ENCODE measurements around the gene SPDYE1.

- no peak for TF ChIP-seq CTCF (IDR thresholded peaks at IDR 0.05; ENCODE audit: low read depth, low read length)
- no peak for TF ChIP-seq POLR2A (IDR thresholded peaks at IDR 0.05; ENCODE audit: extremely low read depth, insufficient read length)
- no peak for TF ChIP-seq MAX (IDR thresholded peaks at IDR 0.05; ENCODE audit: low read depth, low read length)
Measured at GRCh38 chr7:44048031-44048795, 50.5 kb downstream of the SPDYE1 start.
